H1 (cell line): ENCODE measurements around the gene PITPNC1. TPM values are rescaled to one million over a fixed set of nuclear protein-coding genes. Genes with fewer than 3 reads are reported as not detected.

Source experiments
- CTCF ChIA-PET: fragments of 300-600 bp; sonication (Branson Sonifier 250); formaldehyde crosslinking; loops from one replicate; lab custom pipeline; 2021; ENCODE audit not compliant: partially characterized antibody; lab: Charles Lee
- POLR2A ChIA-PET: fragments of 300-600 bp; sonication (Branson Sonifier 250); formaldehyde crosslinking; loops from one replicate; lab custom pipeline; 2021; ENCODE audit warnings: inconsistent platforms; ENCODE audit not compliant: partially characterized antibody; lab: Charles Lee
- DNase-seq, 2 experiments: peaks; one replicate each; pipeline versions ENCODE4 v3.0.0 to v3.0.0-alpha.2; 2010 to 2022; ENCODE audit warnings: low spot score in 2 of 2, low read depth in 1 of 2, mixed read lengths in 1 of 2
- FAIRE-seq: peaks from 2 replicates; lab custom pipeline; 2011; peaks lifted over from hg19 to GRCh38; lab: Jason Lieb, UNC
- H2AFZ ChIP-seq: 2 replicates; pipeline ENCODE4 v1.8.1; 2012; ENCODE audit warnings: low read length, inconsistent platforms
- H2AK5ac ChIP-seq: 2 replicates; pipeline ENCODE4 v1.6.1; 2013; ENCODE audit warnings: low read depth, low read length
- H2BK120ac ChIP-seq: replicated peaks from 2 replicates; pipeline ENCODE3; 2013; ENCODE audit warnings: low read depth, low read length, inconsistent platforms
- H2BK12ac ChIP-seq: 2 replicates; pipeline ENCODE4 v1.6.1; 2013; ENCODE audit warnings: low read depth, low read length
- H2BK15ac ChIP-seq: 2 replicates; pipeline ENCODE4 v1.6.1; 2013; ENCODE audit warnings: low read length
- H2BK20ac ChIP-seq: 2 replicates; pipeline ENCODE4 v1.6.1; 2013; ENCODE audit warnings: low read length
- H2BK5ac ChIP-seq: 2 replicates; pipeline ENCODE4 v1.6.1; 2013; ENCODE audit warnings: low read depth, low read length
- H3K14ac ChIP-seq: 2 replicates; pipeline ENCODE4 v1.6.1; 2013; ENCODE audit warnings: inconsistent platforms; ENCODE audit not compliant: insufficient read length
- H3K18ac ChIP-seq: 2 replicates; pipeline ENCODE4 v1.6.1; 2013; ENCODE audit warnings: low read length; ENCODE audit errors: extremely low read depth
- H3K23ac ChIP-seq: 2 replicates; pipeline ENCODE4 v1.6.1; 2013; ENCODE audit warnings: inconsistent platforms; ENCODE audit not compliant: insufficient read length
- H3K23me2 ChIP-seq: 2 replicates; pipeline ENCODE4 v1.6.1; 2013; ENCODE audit warnings: low read depth, low read length
- H3K27ac ChIP-seq: 2 replicates; pipeline ENCODE4 v1.6.1; 2011; ENCODE audit warnings: low read depth, low read length, inconsistent platforms
- H3K27me3 ChIP-seq, 4 experiments: replicated peaks in 1 of 4; 1 replicate in 1 of 4; 2 replicates in 3 of 4; pipeline versions ENCODE4 v1.6.1 to v1.8.1; 2011 to 2013; ENCODE audit warnings: low read length in 3 of 4, mild to moderate bottlenecking in 3 of 4, inconsistent platforms in 2 of 4, mixed read lengths in 2 of 4, moderate library complexity in 1 of 4; ENCODE audit not compliant: control insufficient read depth in 3 of 4, insufficient read depth in 3 of 4; ENCODE audit errors: extremely low read depth in 1 of 4
- H3K36me3 ChIP-seq, 4 experiments: 2 replicates each; pipeline versions ENCODE4 v1.6.1 to v1.8.1; 2011 to 2013; ENCODE audit warnings: mild to moderate bottlenecking in 4 of 4, low read length in 3 of 4, moderate library complexity in 2 of 4, control low read depth in 1 of 4, inconsistent platforms in 1 of 4; ENCODE audit not compliant: insufficient read depth in 4 of 4, control insufficient read depth in 2 of 4
- H3K4ac ChIP-seq: replicated peaks from 2 replicates; pipeline ENCODE3; 2013; ENCODE audit warnings: low read length, low read depth, mixed read lengths, inconsistent platforms; ENCODE audit not compliant: insufficient read length
- H3K4me1 ChIP-seq, 4 experiments: replicated peaks in 1 of 4; 1 replicate in 1 of 4; 2 replicates in 3 of 4; pipeline versions ENCODE4 v1.6.1 to v1.8.1; 2011 to 2013; ENCODE audit warnings: low read length in 3 of 4, inconsistent platforms in 2 of 4, mixed read lengths in 1 of 4; ENCODE audit not compliant: insufficient read depth in 4 of 4, control insufficient read depth in 3 of 4
- H3K4me2 ChIP-seq, 2 experiments: 2 replicates each; pipeline versions ENCODE4 v1.6.1 to v1.8.1; 2011 to 2013; ENCODE audit warnings: low read depth in 2 of 2, low read length in 2 of 2, control low read depth in 1 of 2, inconsistent platforms in 1 of 2, mild to moderate bottlenecking in 1 of 2; ENCODE audit not compliant: insufficient read depth in 1 of 2
- H3K4me3 ChIP-seq, 4 experiments: fragments of 200-600, 300-600 bp in 1 of 4; sonication (generic), shearing (Covaris generic), sonication (Bioruptor Twin) in 1 of 4; 2 replicates each; pipeline versions ENCODE4 v1.5.1 to v1.8.1; 2011 to 2016; ENCODE audit warnings: low read length in 4 of 4, low read depth in 3 of 4, control low read depth in 2 of 4, inconsistent platforms in 2 of 4, mild to moderate bottlenecking in 2 of 4, mixed read lengths in 1 of 4, moderate library complexity in 1 of 4; ENCODE audit not compliant: insufficient read depth in 2 of 4; ENCODE audit errors: extremely low read depth in 1 of 4
- H3K56ac ChIP-seq: replicated peaks from 2 replicates; pipeline ENCODE3; 2013; ENCODE audit warnings: low read depth, mild to moderate bottlenecking, mixed read lengths, low read length, inconsistent platforms; ENCODE audit not compliant: insufficient read length
- H3K79me1 ChIP-seq: 2 replicates; pipeline ENCODE4 v1.6.1; 2013; ENCODE audit warnings: low read depth, low read length, control low read depth
- H3K79me2 ChIP-seq, 2 experiments: 2 replicates each; pipeline versions ENCODE4 v1.6.1 to v1.8.1; 2012 to 2013; ENCODE audit warnings: low read length in 2 of 2, mild to moderate bottlenecking in 2 of 2, inconsistent platforms in 1 of 2; ENCODE audit not compliant: insufficient read depth in 2 of 2, control insufficient read depth in 1 of 2
- H3K9ac ChIP-seq, 4 experiments: replicated peaks in 1 of 4; 1 replicate in 1 of 4; 2 replicates in 3 of 4; pipeline versions ENCODE4 v1.6.1 to v1.8.1; 2011 to 2013; ENCODE audit warnings: low read depth in 3 of 4, low read length in 3 of 4, control low read depth in 2 of 4, mild to moderate bottlenecking in 2 of 4, moderate library complexity in 2 of 4, inconsistent platforms in 1 of 4; ENCODE audit errors: extremely low read depth in 1 of 4
- H3K9me3 ChIP-seq, 2 experiments: 2 replicates each; pipeline versions ENCODE4 v1.6.1 to v1.8.1; 2012 to 2013; ENCODE audit warnings: mild to moderate bottlenecking in 2 of 2, moderate library complexity in 2 of 2, control low read depth in 1 of 2, inconsistent platforms in 1 of 2, low read depth in 1 of 2, low read length in 1 of 2, mixed read lengths in 1 of 2; ENCODE audit not compliant: insufficient read depth in 2 of 2
- H4K20me1 ChIP-seq, 2 experiments: replicated peaks in 1 of 2; 2 replicates each; pipeline versions ENCODE3 to v1.8.1; 2011 to 2013; ENCODE audit warnings: inconsistent platforms in 2 of 2, low read length in 2 of 2, mild to moderate bottlenecking in 1 of 2; ENCODE audit not compliant: insufficient read depth in 2 of 2, control insufficient read depth in 1 of 2
- H4K5ac ChIP-seq: 2 replicates; pipeline ENCODE4 v1.6.1; 2013; ENCODE audit warnings: low read length, low read depth, mixed read lengths, inconsistent platforms; ENCODE audit not compliant: insufficient read length
- H4K8ac ChIP-seq: 2 replicates; pipeline ENCODE4 v1.8.0; 2013; ENCODE audit warnings: mild to moderate bottlenecking, moderate library complexity, low read length, inconsistent platforms; ENCODE audit not compliant: insufficient read depth; ENCODE audit errors: extremely low read depth
- H4K91ac ChIP-seq: replicated peaks from 2 replicates; pipeline ENCODE3; 2013; ENCODE audit warnings: low read length, mixed read lengths, inconsistent platforms; ENCODE audit not compliant: insufficient read length
- NRF1 ChIP-seq: IDR thresholded peaks from 2 replicates; pipeline ENCODE4 v1.6.1; 2011; ENCODE audit warnings: mild to moderate bottlenecking, low read depth, low read length, improper control_type of control experiment
- PHF8 ChIP-seq: fragments of 200-600 bp; sonication (generic); conservative IDR thresholded peaks from 2 replicates; pipeline ENCODE4 v1.7.1; 2012; ENCODE audit warnings: low read depth, mild to moderate bottlenecking, inconsistent platforms, low read length, moderate library complexity
- POLR2AphosphoS5 ChIP-seq: IDR thresholded peaks from 2 replicates; pipeline ENCODE4 v1.6.1; 2011; ENCODE audit warnings: low read depth, low read length
- RFX5 ChIP-seq: IDR thresholded peaks from 2 replicates; pipeline ENCODE4 v1.6.1; 2011; ENCODE audit warnings: low read depth, low read length, improper control_type of control experiment, borderline replicate concordance
- SAP30 ChIP-seq: fragments of 300-600 bp; sonication (generic); IDR thresholded peaks from 2 replicates; pipeline ENCODE4 v1.7.1; 2012; ENCODE audit warnings: low read length, moderate library complexity, mild to moderate bottlenecking, inconsistent platforms; ENCODE audit not compliant: insufficient read depth, insufficient replicate concordance
- SP2 ChIP-seq: IDR thresholded peaks from 2 replicates; pipeline ENCODE4 v1.6.1; 2012; ENCODE audit warnings: mild to moderate bottlenecking, low read length, inconsistent platforms
- WGBS, 2 experiments: shearing (Covaris generic) in 1 of 2; methylation state at CpG; one replicate each; pipeline versions ENCODE4 v1.1.6 to v1.1.7; 2013 to 2015; ENCODE audit warnings: low lambda C conversion rate in 2 of 2, mixed read lengths in 2 of 2, inconsistent platforms in 1 of 2, low coverage in 1 of 2, missing lambda C conversion rate in 1 of 2; ENCODE audit not compliant: insufficient replicate concordance in 2 of 2, insufficient coverage in 1 of 2, insufficient read length in 1 of 2; ENCODE audit errors: extremely low coverage in 1 of 2, missing lambda C conversion rate in 1 of 2; 5-methylcytosine and 5-hydroxymethylcytosine counted together
- polyA plus RNA-seq, 7 experiments: library from polyadenylated mRNA; depleted of rRNA in 3 of 7; stranded (reverse) in 5 of 7; unstranded in 2 of 7; fragments of >200 nt in 5 of 7; fragments of 200-250 nt in 2 of 7; gene quantifications; 1 replicate in 5 of 7; 2 replicates in 1 of 7; 4 replicates in 1 of 7; pipeline versions ENCODE4 v1.2.1 to v1.2.3, GENCODE V29; 2011 to 2013; ENCODE audit warnings: missing spikeins in 2 of 7, mixed read lengths in 2 of 7
- total RNA-seq: library from RNA; stranded (reverse); fragmentation: NEBNext Ultra II Directional; extraction: Animal tissue kit (Norgen Biotek cat#: 25700); gene quantifications from 2 replicates; pipeline ENCODE4 v1.2.1, GENCODE V29; 2021

Gene PITPNC1
- total and polyA plus RNA-seq, 2 of the 8 experiments (the other 6 are each of a cell fraction or from before 2014, with no cell fraction given): 17.6 to 54.7 TPM

- Histone ChIP-seq H3K14ac (no peak overlapping the region), H3K36me3 (no peaks in the 10 kb centered on the region), H4K91ac (no peak overlapping the region), H2BK15ac (no peak overlapping the region), H2AK5ac (0 out of 2 replicates have a peak overlapping the region, but pooled peaks have one; percentile 53), H2BK20ac (no peak overlapping the region), H3K18ac (no peak overlapping the region), H3K23ac (no peak overlapping the region), H4K5ac (no peak overlapping the region), H4K8ac (no peak overlapping the region), H2AFZ (no peak overlapping the region), H2BK12ac (no peak overlapping the region), H3K4me1 (peaks cover 0 to 6% (median 2%) of the 10 kb centered on the region in 4 experiments; a peak in 3 of 7 replicates), H3K79me2 (peaks cover 0 to 50% of the 10 kb centered on the region in 2 experiments; a peak in 3 of 4 replicates), H2BK120ac (no peak overlapping the region), H3K23me2 (no peaks in the 10 kb centered on the region), H3K9me3 (no peaks in the 10 kb centered on the region), H4K20me1 (peaks cover 0 to 3% of the 10 kb centered on the region in 2 experiments), H3K4me3 (no peak overlapping the region), H3K4ac (no peak overlapping the region), H3K56ac (no peak overlapping the region), H3K27ac (no peak overlapping the region), H3K79me1 (peaks cover 4% of the 10 kb centered on the region; the same call in 1 of the 2 replicates), H2BK5ac (no peak overlapping the region), H3K27me3 (no peaks in the 10 kb centered on the region), H3K9ac (no peak overlapping the region), H3K4me2 (no peak overlapping the region)
- 98% methylated on average over 9 of the region's 10 CpGs; no CpG with 5 or more reads in 1 of the 2 experiments for WGBS, 2 experiments
- ChIA-PET POLR2A (no interaction called here), CTCF (interaction anchor here (2.2 kb wide), 1 partner anchor 39 kb away, joined by 6 read pairs; no protein-coding TSS in a partner anchor)
- FAIRE-seq: no peak
- no peak for DNase-seq
- no peak for TF ChIP-seq RFX5
- TF ChIP-seq SP2: no peak
- TF ChIP-seq NRF1: no peak
- no peak for TF ChIP-seq POLR2AphosphoS5
- no peak for TF ChIP-seq SAP30
- TF ChIP-seq PHF8: no peak
Observed at GRCh38 chr17:67436233-67436632, 59.2 kb downstream of the PITPNC1 start.
